Cardiac muscle cell (in vitro differentiated cells and primary cell): Measurements from ENCODE around the gene ADAMTS16. TPM values are rescaled to one million over a fixed set of nuclear protein-coding genes. Genes with fewer than 3 reads are reported as not detected.

Experiments
- DNase-seq, 2 donors: peaks; one replicate each; pipeline versions ENCODE4 v3.0.0 to v3.0.0-alpha.2; 2010 to 2017; ENCODE audit warnings: low read depth in 1 of 2, low spot score in 1 of 2
- H3K27ac ChIP-seq: fragments of 200-600 bp; sonication (generic); 2 replicates; pipeline ENCODE4 v1.5.1; 2016
- H3K27me3 ChIP-seq: fragments of 200-600 bp; sonication (generic); 2 replicates; pipeline ENCODE4 v1.6.0; 2016; ENCODE audit warnings: control low read depth
- H3K36me3 ChIP-seq: fragments of 200-600 bp; sonication (generic); 2 replicates; pipeline ENCODE4 v1.5.1; 2016; ENCODE audit warnings: control low read depth
- H3K4me1 ChIP-seq: fragments of 200-600 bp; sonication (generic); 2 replicates; pipeline ENCODE4 v1.8.1; 2017; ENCODE audit warnings: low read depth, mild to moderate bottlenecking, mixed run types
- H3K4me3 ChIP-seq: fragments of 200-600 bp; sonication (generic); 2 replicates; pipeline ENCODE4 v1.5.1; 2016; ENCODE audit warnings: mild to moderate bottlenecking
- H3K9me3 ChIP-seq: fragments of 200-600 bp; sonication (generic); 2 replicates; pipeline ENCODE4 v1.5.1; 2017; ENCODE audit warnings: low read depth, mild to moderate bottlenecking, control low read depth
- polyA plus RNA-seq: library from polyadenylated mRNA; unstranded; fragments of >200 nt; fragmentation: Nextera tagmentation; extraction: Ambion mirVana; gene quantifications from 2 replicates; pipeline ENCODE4 v1.2.1, GENCODE V29; 2016
- total RNA-seq: library from RNA; depleted of rRNA; stranded (reverse); fragments of >200 nt; gene quantifications from 2 replicates; pipeline ENCODE4 v1.2.3, GENCODE V29; 2016
- TF ChIP-seq, protein P1 (sequence below): IDR thresholded peaks from 2 replicates; pipeline ENCODE4 v1.5.1; 2012; ENCODE audit warnings: low read depth, mild to moderate bottlenecking, low read length

Gene ADAMTS16
- total and polyA plus RNA-seq, 2 experiments from 2014 or later, result not detected

DNA sequence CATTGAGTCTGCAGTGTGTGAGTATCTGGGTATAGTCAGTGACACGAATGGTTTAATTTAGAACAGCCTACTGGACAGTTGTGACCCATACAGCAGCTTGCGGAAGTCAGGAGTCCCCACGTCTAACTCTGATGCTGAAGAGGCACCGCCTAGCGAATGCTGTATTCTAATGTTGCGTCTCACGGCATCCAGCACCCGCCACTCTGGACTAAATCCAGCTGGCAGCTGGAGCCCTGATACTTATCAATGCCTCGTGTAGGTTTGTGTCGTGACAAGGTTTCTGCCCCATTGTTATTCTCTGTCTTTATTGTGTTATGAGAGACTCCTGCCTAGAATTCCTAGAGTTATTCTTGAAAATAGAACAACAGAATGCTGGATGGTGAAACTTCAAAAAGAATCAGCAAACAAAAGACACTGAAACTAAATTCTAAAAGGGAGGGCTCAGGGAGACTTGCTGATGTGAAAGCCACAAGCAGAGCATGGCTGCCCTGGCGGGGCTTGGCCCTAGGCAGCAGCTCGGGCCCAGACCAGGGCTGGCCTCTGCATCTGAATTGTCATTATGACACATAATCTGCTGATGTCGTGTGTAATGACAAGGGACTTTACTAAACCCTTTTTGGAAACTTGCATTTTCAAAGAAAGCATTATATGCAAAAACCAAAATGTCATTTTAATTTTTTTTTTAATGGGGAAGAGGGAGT is 158.9 kb downstream of the ADAMTS16 start:
- no peaks in the 10 kb centered on the region for H3K9me3 ChIP-seq
- no peaks in the 10 kb centered on the region for H3K27me3 ChIP-seq
- no peak overlapping the region for H3K4me3 ChIP-seq
- TF ChIP-seq, protein P1, sequence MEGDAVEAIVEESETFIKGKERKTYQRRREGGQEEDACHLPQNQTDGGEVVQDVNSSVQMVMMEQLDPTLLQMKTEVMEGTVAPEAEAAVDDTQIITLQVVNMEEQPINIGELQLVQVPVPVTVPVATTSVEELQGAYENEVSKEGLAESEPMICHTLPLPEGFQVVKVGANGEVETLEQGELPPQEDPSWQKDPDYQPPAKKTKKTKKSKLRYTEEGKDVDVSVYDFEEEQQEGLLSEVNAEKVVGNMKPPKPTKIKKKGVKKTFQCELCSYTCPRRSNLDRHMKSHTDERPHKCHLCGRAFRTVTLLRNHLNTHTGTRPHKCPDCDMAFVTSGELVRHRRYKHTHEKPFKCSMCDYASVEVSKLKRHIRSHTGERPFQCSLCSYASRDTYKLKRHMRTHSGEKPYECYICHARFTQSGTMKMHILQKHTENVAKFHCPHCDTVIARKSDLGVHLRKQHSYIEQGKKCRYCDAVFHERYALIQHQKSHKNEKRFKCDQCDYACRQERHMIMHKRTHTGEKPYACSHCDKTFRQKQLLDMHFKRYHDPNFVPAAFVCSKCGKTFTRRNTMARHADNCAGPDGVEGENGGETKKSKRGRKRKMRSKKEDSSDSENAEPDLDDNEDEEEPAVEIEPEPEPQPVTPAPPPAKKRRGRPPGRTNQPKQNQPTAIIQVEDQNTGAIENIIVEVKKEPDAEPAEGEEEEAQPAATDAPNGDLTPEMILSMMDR, result no peak
- H3K36me3 ChIP-seq, result no peaks in the 10 kb centered on the region
- H3K27ac ChIP-seq, result no peak overlapping the region
- DNase-seq, result no peak
- no peaks in the 10 kb centered on the region for H3K4me1 ChIP-seq

GRCh38 chr5:5301176-5301575 is 161.0 kb downstream of the ADAMTS16 start:
- Histone ChIP-seq H3K9me3 (no peaks in the 10 kb centered on the region), H3K27me3 (no peaks in the 10 kb centered on the region), H3K4me1 (no peaks in the 10 kb centered on the region), H3K27ac (no peak overlapping the region), H3K4me3 (no peak overlapping the region), H3K36me3 (no peaks in the 10 kb centered on the region)
- no peak for DNase-seq
- TF ChIP-seq, protein P1, result no peak

GRCh38 chr5:5302201-5302600 is 162.1 kb downstream of the ADAMTS16 start:
- Histone ChIP-seq H3K36me3 (no peaks in the 10 kb centered on the region), H3K4me3 (no peak overlapping the region), H3K27me3 (no peaks in the 10 kb centered on the region), H3K27ac (no peak overlapping the region), H3K4me1 (no peaks in the 10 kb centered on the region), H3K9me3 (no peaks in the 10 kb centered on the region)
- TF ChIP-seq, protein P1, result no peak
- no peak for DNase-seq

- H3K27ac ChIP-seq, result no peak overlapping the region
- DNase-seq, result no peak
- TF ChIP-seq, protein P1, result no peak
- no peaks in the 10 kb centered on the region for H3K9me3 ChIP-seq
- no peaks in the 10 kb centered on the region for H3K27me3 ChIP-seq
- H3K36me3 ChIP-seq, result no peaks in the 10 kb centered on the region
- H3K4me1 ChIP-seq, result no peaks in the 10 kb centered on the region
- no peak overlapping the region for H3K4me3 ChIP-seq
Observed at GRCh38 chr5:5303242-5303641, 163.1 kb downstream of the ADAMTS16 start.

DNA sequence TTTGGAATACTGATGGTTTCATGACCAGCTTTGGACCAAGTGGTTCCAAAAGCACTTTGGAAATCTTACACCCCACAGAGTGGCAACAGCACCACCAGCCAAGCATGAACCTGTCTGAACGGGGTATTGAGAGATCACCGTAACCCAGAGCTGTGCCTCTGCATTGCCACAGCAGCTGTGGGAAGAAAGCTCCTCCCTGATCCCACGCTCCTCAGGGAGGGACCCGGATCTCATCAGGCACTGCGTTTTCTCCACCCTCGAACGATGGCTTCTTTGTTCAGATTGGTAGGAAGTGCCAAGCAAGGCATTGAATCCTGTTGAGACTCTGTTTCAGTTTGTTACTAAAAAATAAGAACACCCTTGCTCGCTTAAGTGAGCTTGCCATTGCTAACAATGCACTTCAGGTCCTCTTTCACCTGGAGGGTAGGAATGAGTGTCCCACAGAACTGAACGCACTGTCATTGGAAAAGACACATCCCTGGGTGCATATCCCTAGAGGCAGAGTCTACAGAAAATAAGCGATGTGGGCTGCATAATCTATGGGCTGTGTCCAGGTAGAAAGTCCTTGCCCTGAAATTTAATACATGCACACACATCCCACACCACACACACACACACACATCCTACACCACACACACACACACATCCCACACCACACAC is 164.4 kb downstream of the ADAMTS16 start:
- DNase-seq, result no peak
- H3K27ac ChIP-seq, result no peak overlapping the region

More for the DNA sequence above, 164.4 kb downstream of the ADAMTS16 start:
- no peaks in the 10 kb centered on the region for H3K36me3 ChIP-seq
- TF ChIP-seq, protein P1, result no peak
- H3K9me3 ChIP-seq, result no peaks in the 10 kb centered on the region
- H3K27me3 ChIP-seq, result no peaks in the 10 kb centered on the region
- H3K4me3 ChIP-seq, result no peak overlapping the region
- H3K4me1 ChIP-seq, result no peaks in the 10 kb centered on the region
